GM18868 (cell line): ENCODE data around the gene C1R.
"Not testable (repeated sequence)": the region's sequence is repeated elsewhere in the genome, so short reads cannot be mapped to it uniquely, and the experiment has no call there.

Experiments
- ATAC-seq: cut with Tn5 transposase; IDR thresholded peaks from one replicate; pipeline ENCODE4 v1.9.1; 2021; ENCODE audit warnings: mild to moderate bottlenecking, moderate library complexity; ENCODE audit not compliant: unreplicated experiment

Gene C1R

GRCh38 chr12:7121324-7121723, 29.1 kb upstream of the C1R start:
- ATAC-seq, result no peak

GRCh38 chr12:7120166-7120565, 27.9 kb upstream of the C1R start:
- no peak for ATAC-seq

GRCh38 chr12:7118881-7119280, 26.6 kb upstream of the C1R start:
- no peak for ATAC-seq

GRCh38 chr12:7117670-7118069, 25.4 kb upstream of the C1R start:
- ATAC-seq, result no peak

- ATAC-seq, result no peak
Measured at GRCh38 chr12:7116916-7117315, 24.7 kb upstream of the C1R start.

- no peak for ATAC-seq
Measured at GRCh38 chr12:7116196-7116595, 24.0 kb upstream of the C1R start.

GRCh38 chr12:7114851-7115250, 22.6 kb upstream of the C1R start:
- no peak for ATAC-seq

GRCh38 chr12:7114008-7114407, 21.8 kb upstream of the C1R start:
- no peak for ATAC-seq

GRCh38 chr12:7113389-7113871, 21.2 kb upstream of the C1R start:
- ATAC-seq, result no peak

- ATAC-seq, result no peak
Measured at GRCh38 chr12:7112041-7112440, 19.8 kb upstream of the C1R start.

- no peak for ATAC-seq
Measured at GRCh38 chr12:7110661-7111060, 18.4 kb upstream of the C1R start.

- no peak for ATAC-seq
Measured at GRCh38 chr12:7109572-7109920, 17.3 kb upstream of the C1R start.

- peak; percentile 37 for ATAC-seq
Measured at GRCh38 chr12:7108796-7109571, 16.7 kb upstream of the C1R start, which contains the start of gene C1RL. Gene C1RL, minus strand, starts transcription at chr12:7109214. Its CDS starts 34 bp downstream, at chr12:7109180.

GRCh38 chr12:7108003-7108795, 16.0 kb upstream of the C1R start:
- ATAC-seq, result peak; percentile 88

GRCh38 chr12:7107636-7108002, 15.4 kb upstream of the C1R start:
- no peak for ATAC-seq

GRCh38 chr12:7107181-7107580, 14.9 kb upstream of the C1R start:
- not testable (repeated sequence) for ATAC-seq

- no peak for ATAC-seq
Measured at GRCh38 chr12:7106082-7106481, 13.8 kb upstream of the C1R start.

GRCh38 chr12:7103837-7104584, 11.8 kb upstream of the C1R start:
- no peak for ATAC-seq

GRCh38 chr12:7102582-7102981, 10.3 kb upstream of the C1R start:
- ATAC-seq, result no peak

GRCh38 chr12:7101694-7102131, 9.5 kb upstream of the C1R start:
- no peak for ATAC-seq

- no peak for ATAC-seq
Measured at GRCh38 chr12:7101047-7101693, 8.9 kb upstream of the C1R start.
